NT2/D1 (cell line): ENCODE data around the gene VSIG1.

Source experiments
- SUZ12 ChIP-seq: IDR thresholded peaks from 2 replicates; pipeline ENCODE4 v1.6.1; 2011; ENCODE audit not compliant: insufficient read length, insufficient read depth; ENCODE audit errors: extremely low read depth
- YY1 ChIP-seq: IDR thresholded peaks from 2 replicates; pipeline ENCODE4 v1.6.1; 2011; ENCODE audit not compliant: insufficient read length, insufficient read depth
- ZNF274 ChIP-seq: IDR thresholded peaks from 2 replicates; pipeline ENCODE4 v1.6.1; 2011; ENCODE audit warnings: mild to moderate bottlenecking, low read depth, low read length

GRCh38 chrX:108049649-108050048, 4.8 kb downstream of the VSIG1 start:
- TF ChIP-seq SUZ12 (no peak), YY1 (no peak), ZNF274 (no peak)
